HepG2 (cell line): ENCODE measurements around the gene RIC3. TPM values are rescaled to one million over a fixed set of nuclear protein-coding genes. Genes with fewer than 3 reads are reported as not detected.

ENCODE experiments used
- ATAC-seq: fragments of 200-7000 bp; cut with Tn5 transposase; 3 replicates; pipeline ENCODE4 v1.9.1; 2020; ENCODE audit warnings: mild to moderate bottlenecking, moderate library complexity
- BruUV-seq: library from RNA; stranded (reverse); fragments of 400-500 nt; replicated peaks from 2 replicates; lab custom pipeline; 2021; lab: Mats Ljungman, UMichigan
- CTCF ChIA-PET: fragments of 300-600 bp; formaldehyde crosslinking; extraction: SDS; loops from one replicate; lab custom pipeline; 2021; ENCODE audit warnings: low total read pairs, inconsistent platforms, low intra/inter-chr PET ratio; lab: Yijun Ruan, JAX
- POLR2A ChIA-PET: fragments of 350-600 bp; sonication (Branson Sonifier 250); formaldehyde crosslinking; loops from one replicate; lab custom pipeline; 2020; ENCODE audit warnings: antibody characterized with exemption, inconsistent platforms; lab: Yijun Ruan, JAX
- DNase-seq: peaks from one replicate; pipeline ENCODE4 v3.0.0-alpha.2; 2015; ENCODE audit warnings: low spot score
- FAIRE-seq: peaks from 3 replicates; lab custom pipeline; 2011; peaks lifted over from hg19 to GRCh38; lab: Jason Lieb, UNC
- H2AFZ ChIP-seq: one replicate; pipeline ENCODE4 v1.6.1; 2011; ENCODE audit warnings: low read length, inconsistent platforms
- H3K27ac ChIP-seq: fragments of 300-600 bp; 3 replicates; pipeline ENCODE4 v1.8.0; 2011; ENCODE audit warnings: mixed run types, mild to moderate bottlenecking, mixed read lengths, low read length, inconsistent platforms; ENCODE audit not compliant: insufficient read depth; ENCODE audit errors: extremely low read length
- H3K27me3 ChIP-seq, 2 experiments: fragments of 200-600 bp in 1 of 2; 2 replicates in 1 of 2; 3 replicates in 1 of 2; pipeline versions ENCODE4 v1.6.0 to v1.8.0; 2011; ENCODE audit warnings: low read length in 2 of 2, mild to moderate bottlenecking in 2 of 2, moderate library complexity in 2 of 2, inconsistent platforms in 1 of 2; ENCODE audit not compliant: insufficient read depth in 2 of 2, control insufficient read depth in 1 of 2
- H3K36me3 ChIP-seq, 2 experiments: fragments of 200-600 bp in 1 of 2; replicated peaks in 1 of 2; 2 replicates in 1 of 2; 3 replicates in 1 of 2; pipeline versions ENCODE4 v1.5.1 to v1.8.0; 2011; ENCODE audit warnings: low read length in 2 of 2, inconsistent platforms in 1 of 2; ENCODE audit not compliant: insufficient read depth in 2 of 2, control insufficient read depth in 1 of 2
- H3K4me1 ChIP-seq: 2 replicates; pipeline ENCODE4 v1.5.1; 2012; ENCODE audit warnings: low read length, inconsistent platforms; ENCODE audit not compliant: insufficient read depth
- H3K4me2 ChIP-seq: 2 replicates; pipeline ENCODE4 v1.6.0; 2011; ENCODE audit warnings: low read depth, low read length, inconsistent platforms
- H3K4me3 ChIP-seq, 3 experiments: fragments of 200-600 bp in 1 of 3; sonication (generic), shearing (Covaris generic) in 1 of 3; replicated peaks in 1 of 3; 2 replicates each; pipeline ENCODE4 v1.5.1; 2011 to 2016; ENCODE audit warnings: low read length in 3 of 3, inconsistent platforms in 2 of 3, low read depth in 2 of 3, mild to moderate bottlenecking in 2 of 3, control low read depth in 1 of 3, mixed read lengths in 1 of 3; ENCODE audit not compliant: insufficient read depth in 1 of 3
- H3K79me2 ChIP-seq: one replicate; pipeline ENCODE4 v1.6.1; 2011; ENCODE audit warnings: low read length, inconsistent platforms; ENCODE audit not compliant: insufficient read depth
- H3K9ac ChIP-seq: 2 replicates; pipeline ENCODE4 v1.6.0; 2011; ENCODE audit warnings: mild to moderate bottlenecking, low read depth, low read length, inconsistent platforms; ENCODE audit not compliant: insufficient read depth
- H3K9me3 ChIP-seq: 2 replicates; pipeline ENCODE4 v1.5.1; 2012; ENCODE audit warnings: mild to moderate bottlenecking, low read length
- H4K20me1 ChIP-seq: 2 replicates; pipeline ENCODE4 v1.6.0; 2011; ENCODE audit warnings: inconsistent platforms, mild to moderate bottlenecking, low read length, moderate library complexity; ENCODE audit not compliant: insufficient read depth
- CBFB ChIP-seq: sonication (generic); formaldehyde crosslinking; IDR thresholded peaks from 2 replicates; pipeline ENCODE4 v1.4.0; 2020; ENCODE audit warnings: missing genetic modification reagents
- NR3C1 ChIP-seq: sonication (generic); formaldehyde crosslinking; IDR thresholded peaks from 2 replicates; pipeline ENCODE4 v1.4.0; 2020; ENCODE audit warnings: missing genetic modification reagents
- SRSF9 ChIP-seq: fragments of 200-400 bp; formaldehyde crosslinking; IDR thresholded peaks from 2 replicates; pipeline ENCODE4 v1.6.1; 2018; ENCODE audit warnings: borderline replicate concordance, mild to moderate bottlenecking, low read depth, low read length; ENCODE audit not compliant: insufficient read depth, poor library complexity, severe bottlenecking
- ZNF30 ChIP-seq: sonication (generic); formaldehyde crosslinking; IDR thresholded peaks from 2 replicates; pipeline ENCODE4 v1.5.0; 2020; ENCODE audit warnings: mild to moderate bottlenecking, missing genetic modification reagents
- WGBS: methylation state at CpG from one replicate; pipeline ENCODE4 v1.1.6; 2017; ENCODE audit warnings: low lambda C conversion rate; 5-methylcytosine and 5-hydroxymethylcytosine counted together
- in situ Hi-C: cut with HindIII; loops from 2 replicates; pipeline ENCODE4 v1.10.0; 2017; ENCODE audit warnings: low pct_unique_long_range_greater_than_20kb; ENCODE audit not compliant: extremely low pct_ligation_motif_present
- intact Hi-C: fragments of 100-400 bp; cut with micrococcal nuclease; formaldehyde crosslinking; loops from one replicate; pipeline ENCODE4 v1.10.0; 2022; ENCODE audit not compliant: unreplicated experiment
- polyA plus RNA-seq, 8 experiments: library from polyadenylated mRNA; depleted of rRNA in 3 of 8; stranded (reverse) in 7 of 8; unstranded in 1 of 8; fragments of >200 nt; fragmentation: Illumina TruSeq in 4 of 8; extraction: Trizol in 4 of 8; gene quantifications; 2 replicates each; pipeline versions ENCODE4 v1.2.1 to v1.2.3, GENCODE V29; 2011 to 2016; ENCODE audit warnings: low read depth in 4 of 8, missing spikeins in 1 of 8, mixed read lengths in 1 of 8; ENCODE audit not compliant: insufficient read depth in 1 of 8
- total RNA-seq, 5 experiments: library from RNA; depleted of rRNA; stranded (reverse); fragments of >200 nt; fragmentation: Illumina TruSeq; extraction: Trizol; gene quantifications; 2 replicates each; pipeline ENCODE4 v1.2.3, GENCODE V29; 2016; ENCODE audit warnings: low read depth in 1 of 5
- TF ChIP-seq, protein P1 (sequence below), 2 experiments: sonication (generic) in 1 of 2; formaldehyde crosslinking in 1 of 2; IDR thresholded peaks; 2 replicates each; pipeline versions ENCODE4 v1.4.0 to v1.6.1; 2016 to 2020; ENCODE audit warnings: borderline replicate concordance in 1 of 2, low read depth in 1 of 2, mild to moderate bottlenecking in 1 of 2, missing genetic modification reagents in 1 of 2
- TF ChIP-seq, protein P2 (sequence below): sonication (generic); formaldehyde crosslinking; IDR thresholded peaks from 2 replicates; pipeline ENCODE4 v1.4.0; 2020; ENCODE audit warnings: mild to moderate bottlenecking, missing genetic modification reagents
- TF ChIP-seq, protein P3 (sequence below): sonication (generic); formaldehyde crosslinking; IDR thresholded peaks from 2 replicates; pipeline ENCODE4 v1.8.0; 2022; ENCODE audit warnings: mild to moderate bottlenecking, missing genetic modification reagents; ENCODE audit not compliant: insufficient replicate concordance

Gene RIC3
- total and polyA plus RNA-seq, 2 of the 13 experiments (the other 11 are each of a cell fraction or from before 2014, with no cell fraction given): not detected

GRCh38 chr11:8060801-8061554, 107.8 kb downstream of the RIC3 start:
- Histone ChIP-seq H3K9ac (no peak overlapping the region), H3K27ac (no peak overlapping the region), H3K79me2 (no peaks in the 10 kb centered on the region), H3K9me3 (no peaks in the 10 kb centered on the region), H2AFZ (no peak overlapping the region), H3K4me3 (no peak overlapping the region), H3K4me2 (no peak overlapping the region), H3K36me3 (no peaks in the 10 kb centered on the region), H4K20me1 (no peaks in the 10 kb centered on the region), H3K27me3 (peaks cover 4 to 39% of the 10 kb centered on the region in 2 experiments; a peak in 4 of 5 replicates), H3K4me1 (no peaks in the 10 kb centered on the region)
- in situ Hi-C loops: no loop called here
- TF ChIP-seq, protein P1, sequence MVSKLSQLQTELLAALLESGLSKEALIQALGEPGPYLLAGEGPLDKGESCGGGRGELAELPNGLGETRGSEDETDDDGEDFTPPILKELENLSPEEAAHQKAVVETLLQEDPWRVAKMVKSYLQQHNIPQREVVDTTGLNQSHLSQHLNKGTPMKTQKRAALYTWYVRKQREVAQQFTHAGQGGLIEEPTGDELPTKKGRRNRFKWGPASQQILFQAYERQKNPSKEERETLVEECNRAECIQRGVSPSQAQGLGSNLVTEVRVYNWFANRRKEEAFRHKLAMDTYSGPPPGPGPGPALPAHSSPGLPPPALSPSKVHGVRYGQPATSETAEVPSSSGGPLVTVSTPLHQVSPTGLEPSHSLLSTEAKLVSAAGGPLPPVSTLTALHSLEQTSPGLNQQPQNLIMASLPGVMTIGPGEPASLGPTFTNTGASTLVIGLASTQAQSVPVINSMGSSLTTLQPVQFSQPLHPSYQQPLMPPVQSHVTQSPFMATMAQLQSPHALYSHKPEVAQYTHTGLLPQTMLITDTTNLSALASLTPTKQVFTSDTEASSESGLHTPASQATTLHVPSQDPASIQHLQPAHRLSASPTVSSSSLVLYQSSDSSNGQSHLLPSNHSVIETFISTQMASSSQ (IDR thresholded peaks at IDR 0.05; ENCODE audit: low read depth): no peak
- TF ChIP-seq, protein P1 (CRISPR knock-in tag; IDR thresholded peaks at IDR 0.05; ENCODE audit: borderline replicate concordance): no peak
- TF ChIP-seq, protein P2, sequence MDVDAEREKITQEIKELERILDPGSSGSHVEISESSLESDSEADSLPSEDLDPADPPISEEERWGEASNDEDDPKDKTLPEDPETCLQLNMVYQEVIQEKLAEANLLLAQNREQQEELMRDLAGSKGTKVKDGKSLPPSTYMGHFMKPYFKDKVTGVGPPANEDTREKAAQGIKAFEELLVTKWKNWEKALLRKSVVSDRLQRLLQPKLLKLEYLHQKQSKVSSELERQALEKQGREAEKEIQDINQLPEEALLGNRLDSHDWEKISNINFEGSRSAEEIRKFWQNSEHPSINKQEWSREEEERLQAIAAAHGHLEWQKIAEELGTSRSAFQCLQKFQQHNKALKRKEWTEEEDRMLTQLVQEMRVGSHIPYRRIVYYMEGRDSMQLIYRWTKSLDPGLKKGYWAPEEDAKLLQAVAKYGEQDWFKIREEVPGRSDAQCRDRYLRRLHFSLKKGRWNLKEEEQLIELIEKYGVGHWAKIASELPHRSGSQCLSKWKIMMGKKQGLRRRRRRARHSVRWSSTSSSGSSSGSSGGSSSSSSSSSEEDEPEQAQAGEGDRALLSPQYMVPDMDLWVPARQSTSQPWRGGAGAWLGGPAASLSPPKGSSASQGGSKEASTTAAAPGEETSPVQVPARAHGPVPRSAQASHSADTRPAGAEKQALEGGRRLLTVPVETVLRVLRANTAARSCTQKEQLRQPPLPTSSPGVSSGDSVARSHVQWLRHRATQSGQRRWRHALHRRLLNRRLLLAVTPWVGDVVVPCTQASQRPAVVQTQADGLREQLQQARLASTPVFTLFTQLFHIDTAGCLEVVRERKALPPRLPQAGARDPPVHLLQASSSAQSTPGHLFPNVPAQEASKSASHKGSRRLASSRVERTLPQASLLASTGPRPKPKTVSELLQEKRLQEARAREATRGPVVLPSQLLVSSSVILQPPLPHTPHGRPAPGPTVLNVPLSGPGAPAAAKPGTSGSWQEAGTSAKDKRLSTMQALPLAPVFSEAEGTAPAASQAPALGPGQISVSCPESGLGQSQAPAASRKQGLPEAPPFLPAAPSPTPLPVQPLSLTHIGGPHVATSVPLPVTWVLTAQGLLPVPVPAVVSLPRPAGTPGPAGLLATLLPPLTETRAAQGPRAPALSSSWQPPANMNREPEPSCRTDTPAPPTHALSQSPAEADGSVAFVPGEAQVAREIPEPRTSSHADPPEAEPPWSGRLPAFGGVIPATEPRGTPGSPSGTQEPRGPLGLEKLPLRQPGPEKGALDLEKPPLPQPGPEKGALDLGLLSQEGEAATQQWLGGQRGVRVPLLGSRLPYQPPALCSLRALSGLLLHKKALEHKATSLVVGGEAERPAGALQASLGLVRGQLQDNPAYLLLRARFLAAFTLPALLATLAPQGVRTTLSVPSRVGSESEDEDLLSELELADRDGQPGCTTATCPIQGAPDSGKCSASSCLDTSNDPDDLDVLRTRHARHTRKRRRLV: no peak
- TF ChIP-seq NR3C1 (CRISPR knock-in tag) (no peak), SRSF9 (no peak), ZNF30 (no peak), CBFB (no peak)
- TF ChIP-seq, protein P3, sequence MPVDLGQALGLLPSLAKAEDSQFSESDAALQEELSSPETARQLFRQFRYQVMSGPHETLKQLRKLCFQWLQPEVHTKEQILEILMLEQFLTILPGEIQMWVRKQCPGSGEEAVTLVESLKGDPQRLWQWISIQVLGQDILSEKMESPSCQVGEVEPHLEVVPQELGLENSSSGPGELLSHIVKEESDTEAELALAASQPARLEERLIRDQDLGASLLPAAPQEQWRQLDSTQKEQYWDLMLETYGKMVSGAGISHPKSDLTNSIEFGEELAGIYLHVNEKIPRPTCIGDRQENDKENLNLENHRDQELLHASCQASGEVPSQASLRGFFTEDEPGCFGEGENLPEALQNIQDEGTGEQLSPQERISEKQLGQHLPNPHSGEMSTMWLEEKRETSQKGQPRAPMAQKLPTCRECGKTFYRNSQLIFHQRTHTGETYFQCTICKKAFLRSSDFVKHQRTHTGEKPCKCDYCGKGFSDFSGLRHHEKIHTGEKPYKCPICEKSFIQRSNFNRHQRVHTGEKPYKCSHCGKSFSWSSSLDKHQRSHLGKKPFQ (CRISPR knock-in tag): no peak
- no peak for ATAC-seq
- no TSS peak for BruUV-seq
- DNase-seq: no peak
- 55% methylated on average over 4 of the region's 12 CpGs for WGBS
- intact Hi-C loops: no loop called here
- CTCF ChIA-PET: no interaction called here
- FAIRE-seq: no peak
- POLR2A ChIA-PET: no interaction called here
